HG03565 (cell line): ENCODE data around the gene ADAMTSL2.

Source experiments
- ATAC-seq: cut with Tn5 transposase; IDR thresholded peaks from one replicate; pipeline ENCODE4 v1.9.1; 2021; ENCODE audit warnings: mild to moderate bottlenecking, moderate library complexity; ENCODE audit not compliant: unreplicated experiment

Gene ADAMTSL2

DNA sequence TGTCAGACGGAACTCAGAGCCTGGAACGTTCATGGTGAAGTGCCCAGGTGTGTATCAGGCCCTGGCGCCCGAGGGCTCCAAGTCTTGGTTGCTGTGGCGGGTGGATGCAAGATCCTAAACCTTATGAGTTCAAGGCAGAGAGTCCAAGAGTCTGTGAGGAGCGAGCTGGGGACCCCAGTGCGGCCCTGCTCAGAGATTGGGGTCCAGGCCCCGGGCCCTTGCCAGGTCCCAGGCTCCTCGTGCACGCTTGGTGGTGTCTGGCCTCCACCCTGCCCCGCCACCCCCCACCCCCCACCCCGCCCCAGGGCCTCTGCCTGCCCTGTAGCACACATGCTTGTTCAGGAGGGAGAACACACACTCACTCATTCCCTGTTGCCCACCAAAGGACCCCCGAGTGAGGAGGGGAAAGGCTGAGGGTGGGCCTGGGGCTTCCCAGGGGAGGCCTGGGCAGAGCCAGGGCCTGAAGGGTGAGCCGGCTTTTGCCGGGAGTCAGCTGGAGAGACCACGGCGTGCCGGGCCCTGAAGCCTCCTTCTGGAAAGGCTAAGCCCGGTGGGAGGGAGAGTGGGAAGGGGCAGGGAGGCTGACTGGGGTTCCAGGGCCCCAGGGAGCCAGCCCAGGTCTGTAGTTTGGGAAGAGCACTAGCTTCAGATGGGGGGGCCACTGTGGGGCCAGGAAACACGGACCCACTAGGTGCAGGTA, 37.5 kb downstream of the ADAMTSL2 start:
- no peak for ATAC-seq

DNA sequence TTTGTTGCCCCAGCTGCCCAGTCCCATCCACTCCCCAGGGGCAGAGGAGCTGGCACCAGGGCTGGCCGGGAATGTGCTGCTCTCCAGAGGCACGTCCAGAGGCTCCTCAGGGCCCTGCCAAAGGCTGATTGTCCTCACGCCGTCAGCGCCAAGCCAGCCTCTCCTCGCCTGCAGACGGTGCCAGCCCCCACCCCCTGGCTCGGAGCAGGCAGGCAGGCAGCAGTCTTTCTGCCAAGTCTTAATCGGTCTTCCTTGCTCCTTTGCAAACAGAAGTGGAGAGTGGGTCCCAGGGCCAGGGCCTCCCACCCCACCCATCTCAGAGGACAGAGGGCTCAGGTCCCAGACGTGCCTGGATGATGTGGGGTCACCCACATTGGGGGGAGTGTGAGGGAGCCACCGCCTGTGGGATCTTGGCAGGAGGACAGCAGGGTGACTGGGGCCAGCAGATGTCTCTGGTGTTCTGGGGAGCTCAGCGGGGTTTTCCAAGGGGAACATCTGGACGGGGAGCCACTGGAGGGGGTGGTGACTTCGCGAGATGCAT, 38.4 kb downstream of the ADAMTSL2 start:
- no peak for ATAC-seq

DNA sequence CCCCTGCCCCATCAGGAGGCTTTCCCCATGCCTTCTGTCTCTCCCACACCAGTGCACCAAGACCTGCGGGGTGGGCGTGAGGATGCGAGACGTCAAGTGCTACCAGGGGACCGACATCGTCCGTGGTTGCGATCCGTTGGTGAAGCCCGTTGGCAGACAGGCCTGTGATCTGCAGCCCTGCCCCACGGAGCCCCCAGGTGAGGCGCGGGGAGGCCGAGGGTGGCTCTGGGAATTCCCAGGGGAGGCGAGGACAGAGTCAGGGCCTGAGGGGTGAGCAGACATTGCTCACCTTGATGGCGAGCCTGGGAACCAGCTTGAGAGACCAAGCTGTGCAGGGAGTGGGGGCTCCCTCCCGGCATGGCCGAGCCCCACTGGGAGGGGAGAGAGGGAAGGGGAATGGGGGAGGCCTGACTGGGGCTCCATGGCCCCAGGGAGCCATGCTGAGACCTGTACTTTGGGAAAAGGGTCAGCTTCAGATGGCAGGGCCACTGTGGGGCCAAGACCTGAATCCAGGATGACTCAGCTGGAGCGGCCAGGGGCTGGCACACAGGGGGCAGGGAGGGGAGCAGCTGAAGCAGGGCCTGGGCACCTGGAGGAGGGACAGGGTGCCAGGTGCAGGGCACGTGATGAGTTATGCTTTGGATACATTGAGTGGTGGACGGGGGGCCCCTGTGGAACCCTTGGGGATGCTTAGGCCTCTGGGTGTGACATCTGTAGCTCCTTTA, 39.4 kb downstream of the ADAMTSL2 start:
- ATAC-seq, result no peak

DNA sequence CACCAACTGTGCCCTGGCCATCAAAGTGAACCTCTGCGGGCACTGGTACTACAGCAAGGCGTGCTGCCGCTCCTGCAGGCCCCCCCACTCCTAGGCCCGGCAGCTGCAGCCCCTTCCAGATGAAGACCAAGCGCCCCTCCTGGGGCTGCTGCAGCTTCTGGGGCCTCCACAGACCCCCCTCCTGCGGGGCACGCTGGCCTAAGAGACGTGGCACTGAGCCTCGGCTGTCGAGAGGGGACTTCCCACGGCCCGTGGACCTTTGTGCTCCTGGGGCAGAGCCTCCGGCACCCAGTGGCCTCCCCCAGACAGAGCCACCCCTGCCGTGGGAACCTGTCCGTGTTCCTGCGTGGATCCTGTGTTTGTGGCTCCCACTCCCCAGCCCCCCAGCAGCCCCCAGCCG, 40.3 kb downstream of the ADAMTSL2 start:
- no peak for ATAC-seq

DNA sequence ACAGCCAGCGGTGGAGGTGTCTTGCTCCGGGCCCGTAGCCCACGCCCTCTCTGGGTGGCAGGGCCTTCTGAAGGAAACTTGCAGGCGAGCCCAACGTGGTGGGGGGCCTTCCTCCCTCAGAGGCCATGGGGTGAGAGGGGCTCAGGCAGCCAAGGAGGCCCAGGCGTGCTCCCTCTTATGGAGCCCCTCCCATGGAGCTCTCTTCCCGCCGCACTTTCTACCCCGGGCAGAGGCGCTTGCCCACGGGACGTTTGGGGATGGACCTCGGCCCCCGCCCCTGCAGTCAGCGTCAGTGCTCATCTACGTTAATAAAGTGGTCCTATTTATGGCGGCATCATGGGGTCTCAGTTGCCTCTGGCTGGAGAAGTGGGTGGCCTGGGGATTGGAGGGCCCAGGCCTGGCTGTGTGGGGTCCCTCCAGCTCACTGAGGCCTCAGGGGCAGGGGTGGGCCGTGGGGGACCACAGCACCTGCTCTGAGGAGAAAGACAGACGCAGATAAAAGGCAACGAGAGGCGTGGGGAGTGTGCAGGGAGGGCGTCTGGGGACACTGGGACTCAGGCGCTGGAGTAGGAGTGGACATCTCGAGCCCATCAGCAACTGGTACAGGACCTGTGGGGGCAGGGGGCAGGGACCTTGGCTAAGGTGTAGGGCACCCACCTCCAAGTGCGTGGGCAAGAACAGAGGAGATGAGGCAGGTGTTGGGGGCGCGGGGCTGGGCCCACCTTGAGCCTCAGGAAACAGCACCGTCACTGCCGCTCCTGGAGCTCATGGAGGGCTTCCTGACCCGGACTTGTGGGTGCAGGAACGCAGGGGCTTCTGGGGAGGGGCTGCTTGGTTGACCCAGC, 40.9 kb downstream of the ADAMTSL2 start:
- no peak for ATAC-seq

DNA sequence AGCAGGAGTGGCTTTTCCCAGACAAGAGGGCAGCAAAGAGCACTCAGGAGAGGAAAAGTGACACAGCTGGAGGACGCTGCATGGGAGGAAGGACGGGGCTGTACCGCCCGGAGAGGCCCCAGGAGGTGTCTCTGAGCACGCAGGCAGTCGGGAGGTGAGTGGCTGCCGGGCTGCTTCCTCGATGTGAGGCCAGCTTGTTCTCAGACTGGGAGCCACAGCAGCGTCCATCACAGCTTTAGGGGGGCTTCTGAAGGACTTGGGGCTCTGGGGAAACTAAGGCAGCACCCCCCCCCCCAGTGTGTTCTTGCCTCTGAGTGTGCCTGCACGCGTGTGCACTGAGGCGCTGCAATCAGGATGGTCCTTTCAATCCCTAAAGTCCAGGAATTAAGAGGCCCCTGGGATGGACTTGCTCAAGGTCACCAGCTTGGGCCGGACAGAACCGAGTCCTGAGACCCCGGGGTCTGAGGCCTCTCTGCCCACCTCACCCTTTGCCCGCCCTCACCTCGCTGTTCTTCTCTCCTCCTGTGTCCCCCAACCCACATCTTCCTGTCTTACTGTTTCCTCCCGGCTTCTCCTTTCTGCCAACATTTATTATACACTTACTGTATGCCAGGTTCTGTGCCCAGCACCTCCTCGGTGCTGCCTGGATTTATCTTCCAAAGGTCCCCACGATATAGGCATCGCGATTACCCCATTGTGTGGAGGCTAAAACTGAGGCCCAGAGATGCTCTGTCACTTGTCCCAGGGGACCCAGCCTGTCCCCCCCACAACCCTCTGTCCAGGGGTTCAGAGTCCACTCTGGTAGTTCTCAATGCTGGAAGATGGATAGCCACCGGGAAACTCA, 41.7 kb downstream of the ADAMTSL2 start:
- no peak for ATAC-seq

DNA sequence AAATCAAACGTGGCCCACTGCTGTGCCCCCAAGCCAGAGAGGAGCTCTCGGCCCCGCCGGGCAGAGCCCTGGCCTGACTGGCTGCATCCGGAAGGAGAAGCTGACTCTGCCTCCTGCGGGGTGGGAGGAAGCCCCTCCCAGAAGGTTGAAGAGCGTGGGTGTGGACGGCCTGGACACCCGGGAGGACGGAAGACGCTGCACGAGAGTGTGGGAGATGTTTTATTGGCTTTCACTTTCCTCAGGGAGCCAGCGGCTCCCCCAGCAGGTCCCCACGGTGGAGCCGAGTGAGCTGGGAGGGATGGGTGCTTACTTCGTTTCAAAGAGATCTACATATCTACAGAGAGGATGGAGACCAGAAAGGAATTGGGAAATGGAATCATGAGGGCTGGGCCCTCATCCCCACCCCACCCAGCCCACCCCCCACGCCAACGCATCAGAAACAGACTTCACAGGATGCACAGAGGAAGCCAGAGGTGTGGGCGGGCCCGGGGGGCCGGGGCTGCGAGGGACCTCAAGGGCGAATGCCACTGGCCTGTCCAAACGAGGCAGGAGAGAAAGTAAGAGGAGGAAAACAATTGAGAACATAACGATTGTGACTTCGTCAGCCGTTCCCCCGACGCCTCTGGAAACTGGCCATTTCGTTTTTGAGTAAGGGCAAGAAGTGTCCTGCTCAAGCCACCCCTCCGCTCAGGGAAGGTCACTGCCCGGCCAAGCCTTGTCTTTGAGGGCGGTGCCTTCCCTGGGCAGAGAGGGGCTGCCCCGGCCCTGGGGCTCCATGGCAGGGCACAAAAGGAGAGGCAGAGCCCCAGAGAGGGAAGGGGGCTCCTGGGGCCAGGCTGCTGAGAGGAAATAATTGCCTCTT, 42.6 kb downstream of the ADAMTSL2 start:
- ATAC-seq, result no peak

DNA sequence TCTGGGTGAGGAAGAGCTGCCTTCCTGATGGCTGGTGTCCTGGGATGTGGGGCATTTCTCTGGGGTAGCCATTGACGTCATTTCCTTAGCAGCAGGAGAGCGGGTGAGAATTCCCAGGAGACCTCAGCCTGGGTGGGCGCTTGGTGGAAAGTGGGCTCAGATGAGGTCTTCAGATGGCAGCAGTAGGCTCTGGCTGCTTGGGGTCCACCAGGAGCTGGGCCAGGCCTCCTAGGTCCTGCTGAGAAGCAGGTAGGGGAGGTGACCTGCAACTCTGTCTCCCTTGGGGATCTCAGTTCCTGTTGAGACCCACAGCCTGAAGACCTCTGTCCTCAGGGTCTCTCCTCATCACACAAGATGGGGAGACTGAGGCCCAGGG, 43.2 kb downstream of the ADAMTSL2 start:
- ATAC-seq, result no peak

DNA sequence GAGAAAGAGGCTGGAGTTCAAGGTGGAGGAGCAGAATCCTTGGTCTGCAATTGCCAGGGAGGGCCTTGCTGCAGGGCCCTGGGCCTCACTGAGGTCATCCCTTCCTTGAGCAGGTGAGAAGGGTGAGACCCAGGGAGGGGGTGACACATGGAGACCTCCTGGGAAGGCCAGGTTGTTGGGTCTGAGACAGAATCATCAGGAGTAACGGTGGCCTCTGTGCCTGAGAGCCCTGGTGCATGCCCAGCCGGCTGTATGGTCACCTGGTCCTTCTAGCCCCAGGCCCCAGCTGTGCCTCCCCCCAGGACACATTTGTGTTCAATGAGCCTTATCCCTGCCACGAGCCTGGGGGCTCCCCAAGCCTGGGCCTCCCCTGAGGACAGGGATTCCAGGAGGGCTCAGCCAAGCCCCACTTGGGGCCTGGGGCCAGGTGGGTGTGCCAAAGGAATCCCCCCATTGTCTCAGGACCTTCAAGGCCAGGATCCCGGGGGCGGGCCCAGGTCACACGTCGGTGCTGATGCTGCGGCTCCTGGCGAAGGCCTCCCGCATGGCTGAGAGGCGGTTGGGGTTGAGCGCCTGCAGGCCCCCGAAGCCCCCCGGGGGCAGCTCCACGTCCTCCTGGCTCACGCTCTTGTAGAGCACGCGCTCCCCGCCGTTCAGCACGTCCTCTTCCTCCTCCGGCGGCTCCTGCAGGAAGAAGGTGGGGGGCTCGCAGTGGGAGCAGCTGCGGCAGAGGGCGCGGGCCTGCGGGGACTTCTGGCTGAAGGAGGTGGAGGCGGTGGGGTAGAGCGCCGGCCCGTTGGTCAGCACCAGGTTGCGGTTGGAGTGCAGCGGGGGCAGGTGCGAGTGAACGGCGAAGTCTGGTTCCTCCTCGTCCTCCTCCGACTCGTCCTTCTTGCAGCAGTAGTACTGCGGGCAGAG, 44.3 kb downstream of the ADAMTSL2 start:
- no peak for ATAC-seq

DNA sequence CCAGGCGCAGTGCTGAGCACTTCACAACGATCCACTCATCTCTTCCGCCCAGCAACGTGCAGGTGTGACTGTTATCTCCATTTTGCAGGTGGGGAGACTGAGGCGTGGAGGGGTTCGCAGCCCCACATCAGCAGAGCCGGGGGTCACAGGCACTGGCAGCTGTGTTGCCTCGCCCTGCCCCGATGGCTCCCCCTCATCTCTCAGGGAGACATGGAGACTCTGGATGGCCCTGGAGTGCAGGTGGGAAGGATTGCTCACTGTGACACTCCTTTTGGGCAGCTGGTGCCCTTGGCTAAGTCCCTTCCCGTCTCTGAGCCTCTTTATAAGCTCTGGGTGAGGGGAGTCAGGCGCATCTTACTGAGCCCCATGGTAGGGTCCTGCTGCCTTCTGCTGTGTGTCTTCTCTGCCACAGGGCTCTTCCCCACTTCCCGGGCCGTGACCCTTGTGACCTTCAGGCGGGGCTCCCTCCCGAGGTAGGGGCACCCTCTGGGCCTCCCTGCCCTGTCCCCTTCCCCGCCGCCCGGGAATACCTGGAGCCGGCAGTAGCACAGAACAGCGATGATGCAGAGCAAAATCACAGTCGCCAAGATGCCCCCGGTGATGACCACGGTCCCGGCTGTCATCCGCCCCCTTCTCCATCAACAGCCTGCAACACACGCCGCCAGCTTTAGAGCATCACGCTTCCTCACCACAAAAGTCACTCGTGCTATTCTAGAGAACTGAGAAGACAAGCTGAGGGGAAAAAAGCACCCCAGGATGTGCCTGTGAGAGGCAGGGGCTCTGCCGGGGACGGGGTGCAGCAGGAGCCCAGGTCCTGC, 45.3 kb downstream of the ADAMTSL2 start:
- no peak for ATAC-seq

DNA sequence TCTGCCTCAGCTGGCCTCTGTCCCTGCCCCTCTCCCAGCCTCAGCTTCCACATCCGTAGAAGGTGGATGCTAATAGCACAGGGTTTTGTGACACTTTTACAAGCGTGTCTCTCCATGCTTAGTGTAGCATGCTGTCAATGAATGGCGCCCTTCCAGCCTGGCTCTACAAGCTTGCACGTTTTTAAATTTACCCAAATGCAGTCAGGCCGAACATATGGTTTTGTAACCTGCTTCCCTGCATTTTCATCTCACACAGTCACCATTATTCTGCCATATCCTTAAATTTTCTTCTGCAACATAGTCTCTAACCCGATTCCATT, 45.9 kb downstream of the ADAMTSL2 start:
- ATAC-seq, result no peak

DNA sequence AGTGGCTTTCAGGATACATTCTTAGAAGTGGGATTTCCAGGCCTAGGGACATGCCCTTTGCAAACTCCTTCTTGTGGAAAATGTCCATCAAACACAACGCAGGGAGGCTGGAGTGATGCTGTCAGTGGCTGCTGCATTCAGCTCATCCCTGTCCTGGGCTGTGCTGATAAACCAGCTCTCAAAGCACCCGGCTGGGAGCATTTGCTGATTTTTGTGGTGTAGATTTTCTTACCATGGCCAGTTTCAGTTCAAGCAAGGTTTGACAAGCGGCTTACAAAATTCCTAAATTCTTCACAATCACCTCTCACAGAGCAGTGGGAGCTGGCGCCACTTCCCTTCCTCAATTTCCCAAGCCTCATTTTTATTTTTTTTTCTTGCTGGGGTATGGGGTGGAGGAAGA, 46.5 kb downstream of the ADAMTSL2 start:
- no peak for ATAC-seq

DNA sequence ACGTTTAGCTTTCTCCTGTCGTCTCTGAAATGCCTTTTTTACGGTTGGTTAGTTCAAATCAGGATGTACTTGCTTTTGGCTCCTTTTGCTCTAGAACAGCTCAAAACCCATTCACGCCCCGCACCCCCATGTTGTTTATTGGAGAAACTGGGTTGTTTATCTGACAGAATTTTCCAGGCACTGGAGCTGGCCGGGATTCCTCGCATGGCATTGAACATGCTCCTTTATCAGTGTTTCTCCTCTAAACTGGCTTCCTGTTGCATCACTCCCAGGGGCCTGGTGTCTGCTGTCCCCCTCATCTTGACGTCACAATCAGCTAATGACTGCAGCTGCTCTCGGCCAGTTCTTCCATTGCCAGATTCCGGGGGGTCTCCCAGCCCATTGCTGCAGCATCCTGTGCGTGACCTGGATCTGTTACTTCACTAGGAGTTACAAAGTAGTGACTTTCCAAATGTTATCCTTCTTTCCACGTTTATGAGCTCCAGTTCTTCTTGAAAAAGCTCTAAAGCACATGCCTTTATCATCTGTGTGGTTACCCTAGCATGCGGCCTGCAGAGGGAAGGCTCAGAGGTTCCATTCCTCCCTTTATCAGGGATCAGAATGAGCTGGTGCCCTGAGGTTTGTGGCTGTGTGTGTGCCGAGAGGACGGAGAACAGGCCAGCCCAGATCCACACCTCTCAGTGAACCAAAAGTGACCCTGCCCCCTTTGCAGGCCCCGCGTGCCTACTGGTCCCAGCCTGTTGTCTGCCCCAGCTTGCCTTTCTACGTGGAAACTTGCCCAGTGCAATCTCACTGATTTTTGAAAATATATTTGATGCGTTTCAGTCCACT, 47.2 kb downstream of the ADAMTSL2 start:
- no peak for ATAC-seq

DNA sequence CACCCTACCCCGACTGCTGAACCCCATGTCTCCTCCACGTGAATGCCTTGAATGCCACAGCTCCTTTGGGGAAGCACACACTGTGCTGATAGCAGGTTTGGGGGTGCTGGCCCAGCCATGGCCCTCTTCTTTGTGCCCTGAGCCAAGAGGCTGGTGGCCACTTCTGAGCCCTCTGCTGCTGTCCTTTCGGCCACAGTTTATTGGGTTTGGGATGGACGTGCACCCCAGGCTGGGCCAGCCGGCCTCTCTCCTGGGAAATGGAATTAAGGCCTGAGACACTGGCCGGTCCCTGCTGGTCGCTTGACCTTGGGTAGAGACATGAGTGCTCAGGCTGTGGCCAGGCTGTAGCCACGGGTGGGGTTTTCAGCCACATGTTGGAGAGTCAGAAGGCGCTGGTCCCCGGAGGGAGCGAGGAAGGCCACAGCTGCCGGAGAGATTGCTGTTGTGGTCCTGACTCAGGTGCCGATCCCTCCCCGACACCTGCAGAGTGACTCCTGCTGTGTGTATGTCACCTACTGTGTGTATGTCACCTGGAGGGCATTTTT, 48.1 kb downstream of the ADAMTSL2 start:
- no peak for ATAC-seq

DNA sequence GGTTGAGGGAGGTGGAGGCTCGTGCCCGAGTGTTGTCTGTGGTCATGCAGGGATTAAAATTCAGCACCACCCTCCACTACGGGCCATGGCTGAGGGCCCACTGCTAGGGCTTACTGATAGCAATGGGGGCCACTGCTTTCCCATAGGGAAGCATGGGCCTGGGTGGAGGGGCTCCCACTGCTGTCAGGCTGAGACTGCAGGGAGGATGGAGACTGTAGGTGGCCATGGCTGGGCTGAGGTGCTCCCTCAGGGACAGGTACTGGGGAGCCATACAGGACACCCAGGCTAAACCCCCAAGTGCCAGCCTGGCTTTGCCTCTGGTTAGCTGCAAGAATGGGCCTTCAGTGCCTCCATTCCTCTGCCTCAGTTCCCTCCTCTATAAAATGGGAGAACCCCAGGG, 48.6 kb downstream of the ADAMTSL2 start:
- no peak for ATAC-seq

DNA sequence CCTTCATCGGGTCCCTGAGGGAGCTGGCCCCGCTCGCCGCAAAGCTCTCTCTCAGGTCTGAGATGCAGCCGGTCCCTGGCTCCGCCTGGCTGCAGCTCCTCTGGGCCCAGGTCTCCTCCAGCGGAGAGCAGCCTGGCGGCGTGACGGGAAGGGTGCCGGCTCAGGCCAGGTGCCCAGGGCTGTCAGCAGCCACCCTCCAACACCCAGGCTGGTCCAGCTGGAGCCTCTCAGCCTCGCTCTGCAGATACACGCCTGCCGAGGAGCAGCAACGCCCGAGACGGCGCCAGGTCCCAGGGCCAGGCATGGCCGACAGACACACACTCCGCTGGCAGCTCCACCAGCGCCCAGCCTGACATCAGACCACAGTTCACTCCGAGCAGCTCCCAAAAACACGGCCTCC, 49.1 kb downstream of the ADAMTSL2 start:
- ATAC-seq, result no peak

DNA sequence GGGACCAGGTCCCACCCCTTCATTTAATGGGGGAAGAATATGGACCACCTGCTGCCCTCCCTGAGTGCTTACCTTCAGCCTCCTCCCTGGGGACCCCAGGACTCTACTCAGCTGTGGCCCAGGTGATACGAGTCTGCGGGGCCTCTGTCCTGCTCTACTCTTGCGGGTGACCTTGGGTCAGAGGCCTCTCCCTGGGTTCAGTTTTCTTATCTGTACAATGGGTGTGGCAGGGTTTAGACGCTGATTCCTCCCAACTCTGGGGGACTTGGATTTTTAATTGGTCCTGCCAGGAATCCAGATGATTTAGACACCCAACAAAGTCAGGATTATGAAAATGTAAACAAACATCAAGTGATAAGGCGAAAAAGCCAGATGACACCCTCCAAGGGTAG, 49.7 kb downstream of the ADAMTSL2 start:
- ATAC-seq, result no peak
